HepG2 (cell line): ENCODE results near the gene LRIG1. TPM values are rescaled to one million over a fixed set of nuclear protein-coding genes. Genes with fewer than 3 reads are reported as not detected.

Experiments
- HBP1 ChIP-seq: IDR thresholded peaks from 2 replicates; pipeline ENCODE4 v1.6.1; 2016; ENCODE audit warnings: low read depth, control low read depth
- HES4 ChIP-seq: sonication (generic); formaldehyde crosslinking; IDR thresholded peaks from 2 replicates; pipeline ENCODE4 v1.9.0; 2021; ENCODE audit warnings: mild to moderate bottlenecking, missing genetic modification reagents, borderline replicate concordance
- HNF4G ChIP-seq, 2 experiments: sonication (generic) in 1 of 2; formaldehyde crosslinking in 1 of 2; IDR thresholded peaks; 2 replicates each; pipeline versions ENCODE4 v1.4.0 to v1.6.1; 2011 to 2020; ENCODE audit warnings: borderline replicate concordance in 2 of 2, low read depth in 2 of 2, mild to moderate bottlenecking in 2 of 2, low read length in 1 of 2, missing genetic modification reagents in 1 of 2, moderate library complexity in 1 of 2
- RFX3 ChIP-seq: IDR thresholded peaks from 2 replicates; pipeline ENCODE4 v1.6.1; 2016; ENCODE audit warnings: missing biosample characterization, missing genetic modification reagents
- SMC3 ChIP-seq: IDR thresholded peaks from 2 replicates; pipeline ENCODE4 v1.6.1; 2011; ENCODE audit warnings: low read length, improper control_type of control experiment
- SOX5 ChIP-seq: IDR thresholded peaks from 2 replicates; pipeline ENCODE4 v1.6.1; 2016; ENCODE audit warnings: borderline replicate concordance
- TEAD3 ChIP-seq: optimal IDR thresholded peaks from 2 replicates; pipeline ENCODE3; 2016; ENCODE audit warnings: borderline replicate concordance
- ZBTB4 ChIP-seq: sonication (generic); formaldehyde crosslinking; IDR thresholded peaks from 2 replicates; pipeline ENCODE4 v1.4.0; 2020; ENCODE audit warnings: missing genetic modification reagents, mild to moderate bottlenecking, borderline replicate concordance
- ZGPAT ChIP-seq: IDR thresholded peaks from 2 replicates; pipeline ENCODE4 v1.6.1; 2016; ENCODE audit warnings: mild to moderate bottlenecking
- ZNF138 ChIP-seq: sonication (generic); formaldehyde crosslinking; IDR thresholded peaks from 2 replicates; pipeline ENCODE4 v1.5.0; 2020; ENCODE audit warnings: mild to moderate bottlenecking, low read depth, missing genetic modification reagents
- ZNF572 ChIP-seq: sonication (generic); formaldehyde crosslinking; IDR thresholded peaks from 2 replicates; pipeline ENCODE4 v1.5.1; 2020; ENCODE audit warnings: mild to moderate bottlenecking, missing genetic modification reagents
- ZNF629 ChIP-seq: sonication (generic); formaldehyde crosslinking; conservative IDR thresholded peaks from 2 replicates; pipeline ENCODE4 v1.5.0; 2020; ENCODE audit warnings: missing genetic modification reagents
- ZNF768 ChIP-seq: sonication (generic); formaldehyde crosslinking; IDR thresholded peaks from 2 replicates; pipeline ENCODE4 v1.4.0; 2020; ENCODE audit warnings: missing genetic modification reagents
- ZNF883 ChIP-seq: sonication (generic); formaldehyde crosslinking; IDR thresholded peaks from 2 replicates; pipeline ENCODE4 v1.5.1; 2020; ENCODE audit warnings: mild to moderate bottlenecking, missing genetic modification reagents; ENCODE audit errors: not compliant biosample characterization
- ZNF891 ChIP-seq: sonication (generic); formaldehyde crosslinking; IDR thresholded peaks from 2 replicates; pipeline ENCODE4 v1.5.0; 2020; ENCODE audit warnings: mild to moderate bottlenecking, missing genetic modification reagents
- polyA plus RNA-seq, 8 experiments: library from polyadenylated mRNA; depleted of rRNA in 3 of 8; stranded (reverse) in 7 of 8; unstranded in 1 of 8; fragments of >200 nt; fragmentation: Illumina TruSeq in 4 of 8; extraction: Trizol in 4 of 8; gene quantifications; 2 replicates each; pipeline versions ENCODE4 v1.2.1 to v1.2.3, GENCODE V29; 2011 to 2016; ENCODE audit warnings: low read depth in 4 of 8, missing spikeins in 1 of 8, mixed read lengths in 1 of 8; ENCODE audit not compliant: insufficient read depth in 1 of 8
- total RNA-seq, 5 experiments: library from RNA; depleted of rRNA; stranded (reverse); fragments of >200 nt; fragmentation: Illumina TruSeq; extraction: Trizol; gene quantifications; 2 replicates each; pipeline ENCODE4 v1.2.3, GENCODE V29; 2016; ENCODE audit warnings: low read depth in 1 of 5
- TF ChIP-seq, protein P1 (sequence below): IDR thresholded peaks from 2 replicates; pipeline ENCODE4 v1.6.1; 2012; ENCODE audit warnings: inconsistent platforms
- TF ChIP-seq, protein P2 (sequence below): sonication (generic); formaldehyde crosslinking; IDR thresholded peaks from 2 replicates; pipeline ENCODE4 v1.5.0; 2020; ENCODE audit warnings: mild to moderate bottlenecking, missing genetic modification reagents, borderline replicate concordance

Gene LRIG1
- total and polyA plus RNA-seq, 2 of the 13 experiments (the other 11 are each of a cell fraction or from before 2014, with no cell fraction given): 17.8 to 24.8 TPM

GRCh38 chr3:66407611-66408218 is 93.1 kb downstream of the LRIG1 start (continued):
- 0 out of 2 replicates have a peak, but pooled peaks have one; percentile 25 for TF ChIP-seq SOX5
- no peak for TF ChIP-seq ZNF883 (CRISPR knock-in tag)
- peak; percentile 57 for TF ChIP-seq TEAD3 (CRISPR knock-in tag)
- TF ChIP-seq HNF4G (IDR thresholded peaks at IDR 0.05; ENCODE audit: borderline replicate concordance, low read depth, low read length): no peak
- TF ChIP-seq HNF4G (CRISPR knock-in tag; IDR thresholded peaks at IDR 0.05; ENCODE audit: borderline replicate concordance, low read depth): 0 out of 2 replicates have a peak, but pooled peaks have one; percentile 47
- TF ChIP-seq ZNF891: no peak
- peak; percentile 39; the same call in 1 of the 2 replicates for TF ChIP-seq ZNF629 (CRISPR knock-in tag)
- TF ChIP-seq HES4 (CRISPR knock-in tag): no peak
- no peak for TF ChIP-seq ZNF138 (CRISPR knock-in tag)
- peak; percentile 50; the same call in 1 of the 2 replicates for TF ChIP-seq ZBTB4
- TF ChIP-seq RFX3 (CRISPR knock-in tag): no peak
- TF ChIP-seq ZNF768: peak; percentile 47; the same call in 1 of the 2 replicates
- TF ChIP-seq, protein P1, sequence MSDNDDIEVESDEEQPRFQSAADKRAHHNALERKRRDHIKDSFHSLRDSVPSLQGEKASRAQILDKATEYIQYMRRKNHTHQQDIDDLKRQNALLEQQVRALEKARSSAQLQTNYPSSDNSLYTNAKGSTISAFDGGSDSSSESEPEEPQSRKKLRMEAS: peak; percentile 70
- no peak for TF ChIP-seq HBP1 (CRISPR knock-in tag)
- TF ChIP-seq ZNF572 (CRISPR knock-in tag): 0 out of 2 replicates have a peak, but pooled peaks have one; percentile 74
- TF ChIP-seq, protein P2, sequence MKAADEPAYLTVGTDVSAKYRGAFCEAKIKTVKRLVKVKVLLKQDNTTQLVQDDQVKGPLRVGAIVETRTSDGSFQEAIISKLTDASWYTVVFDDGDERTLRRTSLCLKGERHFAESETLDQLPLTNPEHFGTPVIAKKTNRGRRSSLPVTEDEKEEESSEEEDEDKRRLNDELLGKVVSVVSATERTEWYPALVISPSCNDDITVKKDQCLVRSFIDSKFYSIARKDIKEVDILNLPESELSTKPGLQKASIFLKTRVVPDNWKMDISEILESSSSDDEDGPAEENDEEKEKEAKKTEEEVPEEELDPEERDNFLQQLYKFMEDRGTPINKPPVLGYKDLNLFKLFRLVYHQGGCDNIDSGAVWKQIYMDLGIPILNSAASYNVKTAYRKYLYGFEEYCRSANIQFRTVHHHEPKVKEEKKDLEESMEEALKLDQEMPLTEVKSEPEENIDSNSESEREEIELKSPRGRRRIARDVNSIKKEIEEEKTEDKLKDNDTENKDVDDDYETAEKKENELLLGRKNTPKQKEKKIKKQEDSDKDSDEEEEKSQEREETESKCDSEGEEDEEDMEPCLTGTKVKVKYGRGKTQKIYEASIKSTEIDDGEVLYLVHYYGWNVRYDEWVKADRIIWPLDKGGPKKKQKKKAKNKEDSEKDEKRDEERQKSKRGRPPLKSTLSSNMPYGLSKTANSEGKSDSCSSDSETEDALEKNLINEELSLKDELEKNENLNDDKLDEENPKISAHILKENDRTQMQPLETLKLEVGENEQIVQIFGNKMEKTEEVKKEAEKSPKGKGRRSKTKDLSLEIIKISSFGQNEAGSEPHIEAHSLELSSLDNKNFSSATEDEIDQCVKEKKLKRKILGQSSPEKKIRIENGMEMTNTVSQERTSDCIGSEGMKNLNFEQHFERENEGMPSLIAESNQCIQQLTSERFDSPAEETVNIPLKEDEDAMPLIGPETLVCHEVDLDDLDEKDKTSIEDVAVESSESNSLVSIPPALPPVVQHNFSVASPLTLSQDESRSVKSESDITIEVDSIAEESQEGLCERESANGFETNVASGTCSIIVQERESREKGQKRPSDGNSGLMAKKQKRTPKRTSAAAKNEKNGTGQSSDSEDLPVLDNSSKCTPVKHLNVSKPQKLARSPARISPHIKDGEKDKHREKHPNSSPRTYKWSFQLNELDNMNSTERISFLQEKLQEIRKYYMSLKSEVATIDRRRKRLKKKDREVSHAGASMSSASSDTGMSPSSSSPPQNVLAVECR (CRISPR knock-in tag): peak; percentile 41; the same call in 1 of the 2 replicates
- TF ChIP-seq SMC3: peak; percentile 87
- 0 out of 2 replicates have a peak, but pooled peaks have one; percentile 42 for TF ChIP-seq ZGPAT (CRISPR knock-in tag)
